Stimulated activated CD8-positive, alpha-beta memory T cell treated with anti-CD3 and anti-CD28 coated beads, Interleukin-7, amount 100 ng/mL, for 24 hours (primary cell): ENCODE results near the gene SEZ6L2.
"Not testable (repeated sequence)": the region's sequence is repeated elsewhere in the genome, so short reads cannot be mapped to it uniquely, and the experiment has no call there.

ENCODE experiments used
- DNase-seq: peaks from one replicate; pipeline ENCODE4 v3.0.0-alpha.2; 2020; ENCODE audit warnings: low read depth

Gene SEZ6L2

GRCh38 chr16:29899516-29900101, at the start of gene SEZ6L2:
SEZ6L2 (minus strand) TSS chr16:29899550; CDS start chr16:29899019, 531 bp downstream.
- DNase-seq = peak; percentile 62

GRCh38 chr16:29947897-29948296, 48.5 kb upstream of the SEZ6L2 start:
- no peak for DNase-seq

- DNase-seq = no peak
These were observed 44.8 kb upstream of the SEZ6L2 start for GRCh38 chr16:29943846-29944799.

- no peak for DNase-seq
These were observed 41.3 kb upstream of the SEZ6L2 start for GRCh38 chr16:29940656-29941055.

GRCh38 chr16:29931750-29932149, 32.4 kb upstream of the SEZ6L2 start:
- not testable (repeated sequence) for DNase-seq

- DNase-seq = no peak
These were observed 27.9 kb upstream of the SEZ6L2 start for GRCh38 chr16:29927070-29927905.

GRCh38 chr16:29926711-29927052, 27.3 kb upstream of the SEZ6L2 start:
- no peak for DNase-seq

- DNase-seq = peak; percentile 76
These were observed 26.7 kb upstream of the SEZ6L2 start, which contains the start of gene KCTD13 for GRCh38 chr16:29925781-29926710. KCTD13 (minus strand) TSS chr16:29926226; CDS start chr16:29926033, 193 bp downstream.

- no peak for DNase-seq
These were observed 25.9 kb upstream of the SEZ6L2 start for GRCh38 chr16:29925105-29925756.

- no peak for DNase-seq
These were observed 23.7 kb upstream of the SEZ6L2 start for GRCh38 chr16:29922986-29923501.

GRCh38 chr16:29922326-29922725, 23.0 kb upstream of the SEZ6L2 start:
- no peak for DNase-seq

GRCh38 chr16:29921034-29921385, 21.7 kb upstream of the SEZ6L2 start:
- DNase-seq = no peak

GRCh38 chr16:29920288-29921033, 21.1 kb upstream of the SEZ6L2 start:
- DNase-seq = no peak

GRCh38 chr16:29916979-29917378, 17.6 kb upstream of the SEZ6L2 start:
- DNase-seq = no peak

- DNase-seq = no peak
These were observed 16.4 kb upstream of the SEZ6L2 start for GRCh38 chr16:29915590-29916247.

GRCh38 chr16:29913514-29913913, 14.2 kb upstream of the SEZ6L2 start:
- DNase-seq = no peak

GRCh38 chr16:29912087-29912486, 12.7 kb upstream of the SEZ6L2 start:
- no peak for DNase-seq

GRCh38 chr16:29911676-29912010, 12.3 kb upstream of the SEZ6L2 start:
- no peak for DNase-seq
